SU-DHL-6 (cell line): ENCODE data around the gene CYP26B1.

Experiments used
- EZH2phosphoT487 ChIP-seq: fragments of 200-600 bp; sonication (generic), shearing (Covaris generic); conservative IDR thresholded peaks from 2 replicates; pipeline ENCODE4 v1.6.1; 2018; ENCODE audit warnings: mild to moderate bottlenecking, antibody characterized with exemption, low read length, moderate library complexity, mixed read lengths
- TF ChIP-seq, protein P1 (sequence below): fragments of 200-600 bp; sonication (generic); IDR thresholded peaks from one replicate; pipeline ENCODE4 v1.5.1; 2017; ENCODE audit warnings: antibody characterized with exemption, mild to moderate bottlenecking, low read length, moderate library complexity; ENCODE audit not compliant: insufficient read depth, poor library complexity, severe bottlenecking

DNA sequence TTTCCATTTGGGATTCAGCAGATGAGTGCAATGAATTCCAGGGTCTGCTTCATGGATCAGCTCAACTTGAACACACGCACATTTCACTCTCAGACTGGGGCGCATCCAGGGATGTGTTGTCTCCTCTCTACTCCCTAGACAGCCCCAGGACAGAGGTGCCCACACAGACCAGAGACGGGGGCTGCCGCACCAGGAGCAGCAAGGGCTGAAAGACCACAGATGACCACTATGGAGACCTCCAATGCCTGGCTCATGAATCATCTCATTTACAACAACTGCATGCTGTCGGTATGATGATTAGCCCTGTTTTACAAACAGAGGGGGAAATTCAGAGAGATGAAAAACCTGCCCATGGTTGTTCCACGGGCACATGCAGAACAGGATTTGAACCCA is 63.1 kb downstream of the CYP26B1 start:
- TF ChIP-seq, protein P1, sequence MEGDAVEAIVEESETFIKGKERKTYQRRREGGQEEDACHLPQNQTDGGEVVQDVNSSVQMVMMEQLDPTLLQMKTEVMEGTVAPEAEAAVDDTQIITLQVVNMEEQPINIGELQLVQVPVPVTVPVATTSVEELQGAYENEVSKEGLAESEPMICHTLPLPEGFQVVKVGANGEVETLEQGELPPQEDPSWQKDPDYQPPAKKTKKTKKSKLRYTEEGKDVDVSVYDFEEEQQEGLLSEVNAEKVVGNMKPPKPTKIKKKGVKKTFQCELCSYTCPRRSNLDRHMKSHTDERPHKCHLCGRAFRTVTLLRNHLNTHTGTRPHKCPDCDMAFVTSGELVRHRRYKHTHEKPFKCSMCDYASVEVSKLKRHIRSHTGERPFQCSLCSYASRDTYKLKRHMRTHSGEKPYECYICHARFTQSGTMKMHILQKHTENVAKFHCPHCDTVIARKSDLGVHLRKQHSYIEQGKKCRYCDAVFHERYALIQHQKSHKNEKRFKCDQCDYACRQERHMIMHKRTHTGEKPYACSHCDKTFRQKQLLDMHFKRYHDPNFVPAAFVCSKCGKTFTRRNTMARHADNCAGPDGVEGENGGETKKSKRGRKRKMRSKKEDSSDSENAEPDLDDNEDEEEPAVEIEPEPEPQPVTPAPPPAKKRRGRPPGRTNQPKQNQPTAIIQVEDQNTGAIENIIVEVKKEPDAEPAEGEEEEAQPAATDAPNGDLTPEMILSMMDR = no peak
- TF ChIP-seq EZH2phosphoT487 = no peak
